Stimulated activated CD8-positive, alpha-beta memory T cell treated with anti-CD3 and anti-CD28 coated beads, Interleukin-12 subunit alpha, Interleukin-12 subunit beta, amount 100 ng/mL, for 24 hours (primary cell): ENCODE measurements around the gene ATP1A3.
"Not testable (repeated sequence)": the region's sequence is repeated elsewhere in the genome, so short reads cannot be mapped to it uniquely, and the experiment has no call there.

Experiments used
- DNase-seq: peaks from one replicate; pipeline ENCODE4 v3.0.0-alpha.2; 2020; ENCODE audit errors: extremely low read depth

Gene ATP1A3

GRCh38 chr19:41947091-41947490 is 46.9 kb downstream of the ATP1A3 start:
- no peak for DNase-seq

- peak; percentile 79 for DNase-seq
Observed at GRCh38 chr19:41945135-41945766, 48.8 kb downstream of the ATP1A3 start.

- DNase-seq, result no peak
Observed at GRCh38 chr19:41944336-41944735, 49.7 kb downstream of the ATP1A3 start.

GRCh38 chr19:41941410-41942202 is 52.4 kb downstream of the ATP1A3 start:
- no peak for DNase-seq

- no peak for DNase-seq
Observed at GRCh38 chr19:41940731-41941409, 53.2 kb downstream of the ATP1A3 start.

GRCh38 chr19:41939861-41940730 is 53.9 kb downstream of the ATP1A3 start:
- DNase-seq, result no peak

GRCh38 chr19:41939209-41939608 is 54.8 kb downstream of the ATP1A3 start:
- not testable (repeated sequence) for DNase-seq

GRCh38 chr19:41937525-41938468 is 56.2 kb downstream of the ATP1A3 start:
- DNase-seq, result no peak

- no peak for DNase-seq
Observed at GRCh38 chr19:41936961-41937360, 57.1 kb downstream of the ATP1A3 start.

GRCh38 chr19:41936416-41936850 is 57.6 kb downstream of the ATP1A3 start:
- no peak for DNase-seq

- no peak for DNase-seq
Observed at GRCh38 chr19:41935760-41936415, 58.1 kb downstream of the ATP1A3 start.

GRCh38 chr19:41934849-41935374 is 59.1 kb downstream of the ATP1A3 start:
- DNase-seq, result no peak

- DNase-seq, result no peak
Observed at GRCh38 chr19:41933693-41934426, 60.2 kb downstream of the ATP1A3 start.

- DNase-seq, result no peak
Observed at GRCh38 chr19:41932720-41933332, 61.2 kb downstream of the ATP1A3 start.

- no peak for DNase-seq
Observed at GRCh38 chr19:41932259-41932719, 61.7 kb downstream of the ATP1A3 start.

- DNase-seq, result no peak
Observed at GRCh38 chr19:41930926-41931592, 63.0 kb downstream of the ATP1A3 start.

GRCh38 chr19:41930322-41930722 is 63.7 kb downstream of the ATP1A3 start:
- DNase-seq, result no peak

- DNase-seq, result no peak
Observed at GRCh38 chr19:41929536-41930071, 64.4 kb downstream of the ATP1A3 start.
